HG03064 (cell line): ENCODE measurements around the gene CPA3.

ENCODE experiments used
- ATAC-seq: cut with Tn5 transposase; IDR thresholded peaks from one replicate; pipeline ENCODE4 v1.9.1; 2021; ENCODE audit warnings: low read depth; ENCODE audit not compliant: unreplicated experiment

CPA3 gene

GRCh38 chr3:148911592-148911991 lies 46.5 kb downstream of the CPA3 start:
- ATAC-seq = no peak

- ATAC-seq = no peak
Observed at GRCh38 chr3:148914936-148915690, 50.0 kb downstream of the CPA3 start.

DNA sequence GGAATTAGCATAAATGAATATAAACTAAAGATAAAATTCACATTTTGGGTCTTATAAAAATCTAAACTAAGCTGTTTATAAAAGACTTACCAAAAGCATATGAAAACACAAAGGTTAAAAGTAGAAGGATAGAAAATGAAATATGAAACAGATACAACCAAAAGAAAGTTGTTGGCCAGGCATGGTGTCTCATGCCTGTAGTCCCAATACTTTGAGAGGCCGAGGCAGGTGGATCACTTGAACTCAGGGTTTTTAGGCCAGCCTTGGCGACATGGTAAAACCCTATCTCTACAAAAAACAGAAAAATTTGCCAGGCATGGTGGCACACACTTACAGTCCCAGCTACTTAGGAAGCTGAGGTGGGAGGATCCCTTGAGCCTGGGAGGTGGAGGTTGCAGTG lies 51.0 kb downstream of the CPA3 start:
- ATAC-seq = no peak

DNA sequence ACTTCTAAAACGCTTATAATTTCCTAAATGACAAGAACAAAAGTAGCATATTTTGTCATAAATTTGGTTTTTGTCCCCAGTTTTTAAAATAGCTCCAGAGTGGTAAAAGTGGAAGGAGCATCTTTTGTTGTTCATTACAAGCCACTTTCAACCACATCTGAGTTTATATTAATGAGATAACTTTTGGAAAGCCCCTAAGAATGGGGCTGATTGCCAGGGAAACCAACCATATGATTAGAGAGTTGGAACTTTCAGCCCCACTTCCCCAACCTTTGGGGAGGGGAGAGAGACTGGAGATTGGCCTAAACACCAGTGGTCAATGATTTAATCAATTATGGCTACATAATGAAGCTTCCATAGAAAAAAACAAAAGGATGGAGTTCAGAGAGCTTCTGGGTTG lies 57.4 kb downstream of the CPA3 start:
- no peak for ATAC-seq

DNA sequence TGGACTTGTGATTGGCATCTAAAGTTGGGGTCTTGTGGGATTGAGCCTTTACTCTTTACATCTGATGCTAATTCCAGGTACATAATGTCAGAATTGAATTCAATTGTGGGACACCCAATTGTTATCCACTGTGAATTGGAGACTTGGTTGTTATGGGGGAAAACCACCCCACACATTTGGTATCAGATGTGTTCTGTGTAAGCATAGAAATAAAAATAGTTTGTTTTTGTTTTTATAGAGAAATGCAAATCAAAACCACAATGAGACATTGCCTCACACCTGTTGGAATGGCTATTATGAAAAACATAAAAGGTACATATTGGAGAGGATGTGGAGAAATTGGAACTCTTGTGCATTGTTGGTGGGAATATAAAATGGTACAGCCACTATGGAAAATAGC lies 58.5 kb downstream of the CPA3 start:
- no peak for ATAC-seq

DNA sequence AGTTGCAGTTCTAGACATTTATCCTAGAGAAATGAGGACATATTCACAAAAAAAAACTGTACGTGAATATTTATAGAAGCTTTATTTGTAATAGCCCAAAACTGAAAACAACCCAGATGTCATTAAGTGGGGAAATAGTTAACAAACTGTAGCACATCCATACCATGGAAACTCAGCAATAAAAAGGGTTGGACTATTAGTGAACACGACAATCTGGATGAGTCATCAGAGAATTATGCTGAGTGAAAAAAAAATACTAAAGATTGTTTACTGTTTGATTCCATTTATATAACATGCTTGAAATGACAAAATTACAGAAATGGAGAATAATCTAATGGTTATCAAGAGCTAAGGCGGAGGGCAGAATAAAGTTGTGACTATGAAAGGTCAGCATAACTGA lies 59.5 kb downstream of the CPA3 start:
- no peak for ATAC-seq

GRCh38 chr3:148925845-148926244 lies 60.7 kb downstream of the CPA3 start:
- ATAC-seq = no peak

DNA sequence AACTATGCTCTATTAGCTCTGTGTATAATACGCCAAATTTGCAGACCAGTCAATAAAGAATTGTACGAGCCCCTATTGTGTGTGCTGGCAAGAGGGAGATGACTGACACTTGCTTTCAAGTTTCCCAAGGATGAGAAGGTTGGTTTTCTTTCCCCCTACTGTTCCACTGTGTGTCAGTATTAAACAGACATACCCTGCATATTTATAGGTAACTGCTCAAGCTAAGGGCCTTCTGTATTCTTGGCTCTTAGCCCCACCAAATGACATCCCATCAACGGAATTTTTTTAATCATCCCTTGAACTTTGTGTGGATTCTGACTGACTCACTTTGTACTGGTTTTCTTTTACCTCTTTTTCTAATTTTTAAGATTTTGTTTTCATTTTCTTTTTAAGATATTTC lies 65.7 kb downstream of the CPA3 start:
- no peak for ATAC-seq

- no peak for ATAC-seq
Observed at GRCh38 chr3:148931574-148931973, 66.5 kb downstream of the CPA3 start.

DNA sequence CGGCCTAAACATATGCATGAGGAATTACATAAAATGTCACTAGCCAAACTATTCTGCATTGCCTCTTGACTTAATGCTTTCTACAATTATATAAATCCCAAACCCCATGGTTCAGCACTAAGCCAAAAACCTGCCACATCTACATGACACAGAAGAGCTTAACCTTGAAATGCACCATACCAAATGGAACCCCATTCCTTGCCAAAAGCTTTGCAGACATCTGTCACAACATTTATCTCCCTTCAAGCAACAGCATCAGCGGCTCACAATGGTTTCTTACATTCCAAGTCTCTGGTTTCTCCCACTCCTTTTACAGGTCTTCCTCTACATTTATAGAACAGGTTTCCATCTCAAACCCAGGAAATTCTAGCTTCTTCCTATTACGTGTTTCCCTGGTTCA lies 67.9 kb downstream of the CPA3 start:
- no peak for ATAC-seq

DNA sequence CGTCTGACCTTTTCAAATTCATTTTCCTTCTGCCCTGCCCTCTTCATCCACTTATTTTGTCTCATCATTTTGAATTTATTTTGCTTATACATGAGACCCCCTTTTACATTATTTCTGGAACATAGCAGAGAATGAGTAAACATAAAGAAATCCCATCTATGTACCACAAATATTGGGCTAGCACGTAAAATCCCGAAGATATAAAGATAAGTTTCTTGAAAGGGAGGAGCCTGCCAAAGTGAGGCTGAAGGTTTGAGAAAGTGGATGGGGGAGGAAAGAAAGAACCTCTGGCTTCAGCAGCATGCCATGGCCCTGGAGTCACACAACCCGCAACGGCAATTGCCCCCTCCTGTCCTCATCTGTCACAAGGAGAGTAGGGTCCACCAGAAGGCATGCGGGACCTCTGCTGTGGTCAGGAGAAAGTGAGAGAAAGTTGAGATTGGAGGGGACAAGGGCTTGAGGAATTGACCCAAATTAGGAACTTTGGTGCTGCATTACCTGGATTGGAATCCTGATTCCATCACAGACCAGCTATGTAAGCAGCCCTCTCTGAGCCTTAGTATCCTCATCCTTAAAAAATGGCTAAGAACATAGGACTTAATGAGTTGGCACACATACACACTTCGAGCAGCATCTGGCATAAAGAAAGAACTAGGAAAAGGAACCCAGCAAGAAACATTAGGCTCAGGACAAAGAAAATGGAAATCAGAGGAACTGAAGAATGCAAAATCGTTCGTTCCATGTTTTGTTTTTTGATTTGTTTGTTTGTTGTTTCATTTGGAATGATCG lies 72.6 kb downstream of the CPA3 start:
- no peak for ATAC-seq

DNA sequence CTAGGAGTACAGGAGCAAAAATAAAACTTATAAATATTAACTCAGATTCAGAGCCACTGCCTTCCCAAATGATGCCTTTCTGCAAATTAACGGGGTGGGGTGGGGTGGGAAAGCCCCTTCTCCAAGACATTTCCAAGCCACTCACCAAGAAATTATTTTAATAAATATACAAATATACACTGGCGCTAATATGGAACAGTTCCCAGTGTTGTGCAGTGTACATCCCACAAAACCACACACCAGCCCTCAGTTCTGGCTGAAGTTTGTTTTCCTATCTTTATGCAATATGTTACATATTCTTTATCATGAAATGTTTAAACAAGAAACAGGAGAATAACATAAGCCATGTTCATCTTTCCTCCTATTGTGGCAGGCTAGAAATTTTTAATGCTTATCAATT lies 73.2 kb downstream of the CPA3 start:
- no peak for ATAC-seq

GRCh38 chr3:148938936-148939335 lies 73.8 kb downstream of the CPA3 start:
- ATAC-seq = no peak

- no peak for ATAC-seq
Observed at GRCh38 chr3:148940983-148941382, 75.9 kb downstream of the CPA3 start.

DNA sequence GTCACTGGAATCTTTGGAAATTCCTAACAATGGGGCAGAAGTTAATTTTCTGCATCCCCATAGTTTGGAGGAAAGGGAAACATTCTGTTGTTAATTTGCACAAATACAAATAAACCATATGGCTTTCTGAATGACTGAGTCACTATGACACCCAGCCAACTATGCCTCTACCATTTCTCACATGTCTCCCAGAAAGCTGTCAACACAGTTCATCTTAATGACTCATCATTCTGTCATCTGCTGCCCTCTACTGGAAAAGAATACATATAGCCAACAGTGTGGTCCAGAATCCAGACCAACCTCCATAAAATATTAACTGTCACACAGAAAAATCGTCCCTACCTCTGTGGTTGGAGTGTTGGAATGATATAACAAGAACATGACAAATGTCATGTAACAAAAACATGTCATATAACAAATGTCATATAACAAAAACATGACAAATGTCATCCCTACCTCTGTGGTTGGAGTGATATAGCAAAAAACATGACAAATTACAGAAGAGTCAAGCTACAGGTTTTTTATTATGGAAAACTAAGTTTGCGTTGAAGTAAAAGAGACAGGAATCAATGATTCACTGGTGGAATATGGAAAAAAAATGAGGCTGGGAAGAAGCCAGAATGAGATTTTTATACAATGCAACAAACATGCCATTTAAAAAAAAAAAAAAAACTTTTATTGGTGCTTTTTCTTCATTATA lies 78.6 kb downstream of the CPA3 start:
- ATAC-seq = peak; percentile 98

DNA sequence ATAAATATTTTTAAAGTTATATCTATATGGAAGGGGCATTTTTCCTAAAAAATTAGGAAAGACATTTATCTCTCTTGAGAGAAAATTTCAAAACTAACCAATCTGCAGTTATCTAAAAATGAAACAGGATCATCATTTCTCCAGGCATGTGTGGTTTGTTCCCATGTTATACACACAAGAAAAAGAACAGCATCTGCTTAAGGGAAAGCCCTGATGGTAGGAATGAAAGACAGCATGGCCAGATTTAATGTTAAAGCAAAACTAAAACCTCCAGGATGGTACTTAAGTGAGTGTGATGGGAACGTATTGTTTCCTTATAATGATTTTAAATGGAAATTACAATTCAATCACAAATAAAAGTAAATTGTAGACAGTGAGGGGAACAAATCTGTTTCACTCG lies 80.0 kb downstream of the CPA3 start:
- ATAC-seq = no peak
